Endometrial microvascular endothelial cells (primary cell): Measurements from ENCODE around the gene DCBLD2. TPM values are rescaled to one million over a fixed set of nuclear protein-coding genes. Genes with fewer than 3 reads are reported as not detected.

Experiments
- in situ Hi-C: cut with HindIII; loops from 2 replicates; pipeline ENCODE4 v1.10.0; 2017; ENCODE audit warnings: low sequenced_read_pairs, low pct_unique_long_range_greater_than_20kb; ENCODE audit errors: inconsistent ontology term
- total RNA-seq: library from RNA; depleted of rRNA; stranded (reverse); fragments of >200 nt; gene quantifications from one replicate; pipeline ENCODE4 v1.2.3, GENCODE V29; 2015; ENCODE audit errors: inconsistent ontology term

The DCBLD2 gene
- total RNA-seq, 1 donor from 2014 or later = 62.4 TPM

DNA sequence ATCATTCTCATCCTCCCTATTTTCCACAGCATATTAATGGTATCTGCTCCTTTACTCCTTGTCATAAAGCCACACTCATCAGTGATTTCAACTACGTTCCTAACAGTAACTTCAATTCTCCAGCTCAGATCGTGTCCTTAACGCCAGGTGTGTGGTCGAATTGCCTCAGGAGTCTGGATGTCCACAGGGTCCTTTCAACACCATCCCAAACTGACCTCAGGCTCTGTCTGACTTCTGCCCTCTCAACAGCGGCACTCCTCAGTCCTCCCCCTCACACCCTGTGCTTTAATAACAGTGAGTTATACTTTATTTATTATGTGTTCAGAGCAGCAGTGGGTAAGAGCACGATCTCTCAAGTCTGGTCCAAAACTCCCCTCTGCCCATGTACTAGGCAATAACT, 95.9 kb downstream of the DCBLD2 start:
- in situ Hi-C loops = no loop called here

DNA sequence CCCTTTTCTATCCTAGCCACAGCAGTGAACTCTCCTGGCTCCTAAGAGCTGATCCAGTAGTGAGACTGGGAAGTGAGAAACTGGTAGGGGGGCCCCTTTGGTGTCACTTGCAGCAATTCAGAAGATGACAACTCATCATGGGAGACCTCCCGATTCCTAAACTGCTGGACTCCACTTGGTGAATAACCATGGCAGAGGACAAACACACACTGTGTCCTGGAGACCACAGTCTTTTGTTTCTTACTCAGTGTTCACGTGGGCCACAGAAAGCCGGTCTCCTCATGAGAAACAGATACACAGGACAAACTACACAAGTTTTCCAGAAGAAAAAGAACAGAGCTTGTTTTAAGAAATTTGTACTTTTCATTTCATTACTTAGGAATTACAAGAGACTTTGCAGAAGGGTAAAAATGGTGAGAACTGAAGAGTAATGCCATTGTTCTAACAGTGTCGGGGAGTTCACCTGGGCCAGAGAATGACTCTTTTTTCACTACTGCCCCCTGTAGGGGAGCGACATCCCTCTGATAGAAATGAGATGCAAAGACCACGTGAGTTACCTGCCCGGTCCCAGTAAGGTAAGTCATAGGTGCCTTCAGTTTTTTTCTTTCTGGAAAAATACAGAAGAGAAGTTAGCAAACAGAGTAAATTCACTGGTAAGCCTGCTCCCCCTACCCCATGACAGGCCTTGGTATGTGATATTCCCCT, 100.3 kb downstream of the DCBLD2 start:
- in situ Hi-C loops = no loop called here

DNA sequence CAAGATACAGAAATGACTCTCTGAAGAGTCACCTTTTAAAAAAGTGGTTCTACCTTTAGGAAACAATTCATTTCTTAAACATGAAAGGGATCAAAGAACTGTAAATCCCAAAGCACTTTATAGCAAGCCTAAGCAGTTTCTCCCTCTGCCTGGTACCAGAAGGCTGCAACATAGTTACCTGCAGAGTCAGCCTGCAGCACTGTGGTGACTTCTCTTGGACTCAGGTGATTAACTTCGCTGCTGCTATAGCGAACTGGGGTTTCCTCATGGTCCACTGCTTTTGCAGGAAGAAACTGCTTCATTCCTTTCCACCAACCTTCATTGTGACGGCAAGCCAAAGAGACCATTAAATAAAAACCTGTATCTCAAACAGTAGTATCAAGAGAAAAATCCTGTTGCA, 101.1 kb downstream of the DCBLD2 start:
- in situ Hi-C loops = no loop called here

DNA sequence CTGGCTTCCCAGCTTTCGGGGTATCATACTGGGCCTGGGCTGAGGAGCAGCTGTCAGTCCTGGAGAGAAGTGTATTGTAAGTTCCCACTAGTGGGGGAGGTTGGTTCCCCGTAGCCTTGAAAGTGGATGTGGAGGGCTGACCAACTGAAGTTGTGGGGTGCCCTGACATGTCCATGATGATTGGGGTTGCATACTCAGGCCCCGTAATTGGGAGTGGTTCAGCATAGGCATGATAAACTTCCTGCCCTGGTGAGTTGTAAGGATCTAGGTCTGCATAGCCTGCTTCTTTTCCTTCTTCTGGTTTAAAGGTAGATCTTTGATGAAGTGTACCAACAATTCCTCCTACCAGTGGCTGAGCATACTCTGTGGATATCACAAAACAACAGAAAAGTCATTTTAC, 102.0 kb downstream of the DCBLD2 start:
- in situ Hi-C loops = loop anchor here (10.0 to 25.0 kb wide), 2 partner anchors 95 to 187 kb away; no protein-coding TSS in a partner anchor

DNA sequence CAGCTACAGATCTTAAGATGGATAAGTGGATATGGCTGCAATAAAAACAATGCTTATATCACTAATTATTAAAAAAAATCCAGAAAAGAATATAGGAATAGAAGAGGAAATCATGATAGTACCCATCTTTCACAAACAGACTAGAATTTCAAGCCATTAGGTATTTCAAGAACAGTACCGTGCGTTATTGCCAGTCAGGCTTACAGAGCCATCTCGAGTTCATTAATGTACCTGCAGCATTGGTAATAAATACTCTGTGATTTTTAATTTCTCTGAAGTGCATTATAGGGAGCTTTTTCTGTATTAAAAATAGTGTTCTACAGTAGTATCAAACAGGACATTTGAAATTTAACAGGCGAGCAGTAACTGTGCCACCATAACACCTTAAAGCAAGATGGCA, 102.7 kb downstream of the DCBLD2 start:
- in situ Hi-C loops = loop anchor here (10.0 to 25.0 kb wide), 2 partner anchors 94 to 187 kb away; no protein-coding TSS in a partner anchor

DNA sequence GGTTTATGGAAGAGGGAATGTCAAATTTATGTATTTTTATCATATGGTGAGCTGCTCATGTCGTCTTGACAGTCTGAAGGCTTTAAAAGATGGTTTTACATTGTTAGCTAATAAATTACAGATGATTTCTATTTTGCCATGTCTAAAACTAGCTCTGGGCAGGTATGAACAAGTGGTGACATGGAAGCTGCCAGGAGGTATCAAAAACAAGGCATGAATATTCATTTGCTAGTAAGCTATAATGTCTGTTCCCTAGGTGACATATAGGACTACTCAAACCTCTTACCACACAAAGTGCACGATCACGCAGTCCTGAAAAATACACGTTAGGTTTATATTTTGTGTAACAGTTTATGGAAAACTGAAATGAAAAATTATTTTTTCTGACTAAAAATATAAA, 103.6 kb downstream of the DCBLD2 start:
- in situ Hi-C loops = loop anchor here (10.0 to 25.0 kb wide), 2 partner anchors 93 to 186 kb away; no protein-coding TSS in a partner anchor

DNA sequence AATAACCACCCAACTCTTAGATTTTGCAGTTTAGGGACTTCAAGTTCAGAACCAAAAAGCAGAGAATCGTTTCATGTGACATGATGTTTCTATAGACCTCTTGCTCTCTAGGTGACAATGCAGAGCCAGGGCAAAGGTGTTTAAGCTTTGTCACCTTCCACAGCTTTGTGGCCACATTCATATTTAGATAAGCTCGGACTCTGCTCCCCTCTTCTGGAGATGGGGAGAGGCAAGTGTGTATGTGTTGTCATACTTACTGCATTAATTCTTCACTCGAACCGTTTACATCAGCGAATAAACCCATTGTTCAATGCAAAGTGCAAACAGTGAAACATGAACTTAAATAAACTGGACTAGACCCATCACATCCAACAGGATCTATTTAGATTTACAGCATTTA, 105.2 kb downstream of the DCBLD2 start:
- in situ Hi-C loops = loop anchor here (10.0 to 25.0 kb wide), 2 partner anchors 92 to 184 kb away; no protein-coding TSS in a partner anchor

DNA sequence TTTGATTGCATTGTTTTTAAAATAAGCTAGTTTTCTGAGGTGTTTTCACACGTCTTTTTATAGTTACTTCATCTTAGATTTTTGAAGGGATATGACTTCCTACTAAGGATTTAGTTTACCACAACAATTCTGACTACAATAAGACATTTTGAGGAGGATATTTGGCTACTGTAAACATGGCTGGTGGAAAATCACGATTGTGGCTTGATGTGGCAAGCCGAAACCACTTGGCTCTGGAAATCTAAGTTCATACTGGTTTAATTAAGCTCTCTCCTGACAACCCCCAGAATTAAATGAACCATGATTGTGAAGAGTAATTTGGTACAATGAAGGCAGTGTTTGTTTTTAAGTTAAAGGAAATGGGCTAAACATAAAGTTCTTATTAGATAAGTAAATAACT, 107.5 kb downstream of the DCBLD2 start:
- in situ Hi-C loops = loop anchor here (10.0 to 25.0 kb wide), 2 partner anchors 89 to 182 kb away; no protein-coding TSS in a partner anchor

DNA sequence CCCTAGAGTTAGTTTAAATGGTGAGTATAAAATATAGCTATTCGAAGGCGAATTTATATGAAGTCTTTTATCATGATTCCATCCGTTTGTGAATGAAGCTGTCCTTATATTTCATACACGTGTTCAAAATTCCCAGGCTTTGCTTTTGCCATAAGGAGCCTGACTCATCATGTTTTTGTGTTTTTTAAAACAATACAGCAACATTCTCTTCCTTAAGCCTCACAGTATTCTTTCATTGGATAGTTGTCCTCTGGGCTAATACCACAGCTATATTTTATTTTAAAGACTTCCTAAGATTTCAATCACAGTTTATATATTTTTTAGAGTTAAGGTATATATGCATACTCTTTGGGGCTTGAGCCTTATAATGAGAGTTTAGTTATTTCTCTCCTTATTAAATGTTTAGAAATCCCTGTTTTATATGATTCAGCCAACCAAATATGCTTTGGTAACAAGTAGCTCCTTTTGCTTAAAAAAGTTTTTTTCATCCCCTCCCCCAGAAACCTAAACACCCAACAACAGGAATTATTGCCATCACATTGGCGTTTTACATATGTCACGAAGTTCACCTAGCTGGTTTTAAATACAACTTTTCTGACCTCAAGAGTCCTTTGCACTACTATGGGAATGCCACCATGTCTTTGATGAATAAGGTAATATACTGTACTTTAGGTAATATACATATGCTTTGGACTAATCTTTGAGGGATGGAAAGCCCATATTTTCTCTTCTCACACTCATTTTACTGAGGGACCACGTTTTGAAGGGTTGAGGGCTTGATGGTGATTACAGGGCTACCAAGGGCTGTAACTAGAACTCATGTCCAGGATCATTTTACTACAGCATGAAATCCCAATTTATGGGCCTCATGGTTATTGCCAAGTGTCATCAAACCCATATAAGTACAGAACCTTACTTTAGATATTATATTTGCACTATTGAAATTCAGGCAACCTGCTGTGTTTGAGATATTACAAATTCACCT, 109.9 kb downstream of the DCBLD2 start:
- in situ Hi-C loops = loop anchor here (10.0 to 25.0 kb wide), 2 partner anchors 87 to 179 kb away; no protein-coding TSS in a partner anchor

DNA sequence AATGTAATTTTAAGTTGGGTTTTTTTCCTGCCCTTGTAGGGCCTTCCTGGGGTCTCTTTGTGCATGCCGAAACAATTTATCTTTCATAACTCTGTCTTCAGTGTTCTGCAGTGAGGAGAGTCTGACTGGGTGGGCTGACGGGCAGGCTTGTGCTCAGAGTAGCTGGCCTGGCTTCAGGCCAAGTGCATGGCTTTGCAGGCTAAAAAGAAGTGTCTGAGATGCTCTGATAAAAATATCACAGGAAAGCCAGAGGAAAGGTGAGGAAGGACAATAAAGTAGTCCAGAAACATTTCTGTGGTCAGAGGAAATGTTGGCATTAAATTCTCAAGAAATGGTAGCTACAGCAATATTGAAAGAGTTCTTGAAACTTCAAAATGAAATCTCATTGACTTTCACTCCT, 112.8 kb downstream of the DCBLD2 start:
- in situ Hi-C loops = loop anchor here (25.0 kb wide), 1 partner anchor 176 kb away; no protein-coding TSS in a partner anchor

DNA sequence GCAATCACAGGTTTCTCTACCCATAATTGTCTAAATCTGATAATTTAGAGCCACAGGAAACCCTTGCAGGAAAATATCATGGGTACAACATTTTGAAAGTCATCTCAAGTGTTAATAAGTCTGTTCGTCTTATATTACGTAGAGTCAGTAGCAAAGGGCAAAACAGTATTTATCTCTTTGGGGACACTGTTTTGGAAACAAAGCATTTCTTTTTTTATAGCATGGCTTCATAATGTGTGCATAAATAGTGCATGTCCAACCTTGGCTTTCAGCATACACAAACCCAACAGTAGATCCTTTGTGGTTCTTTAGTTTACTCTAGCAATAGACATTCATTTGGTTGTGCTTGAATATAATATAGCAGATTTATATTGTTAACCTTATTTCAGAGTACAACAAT, 114.3 kb downstream of the DCBLD2 start:
- in situ Hi-C loops = loop anchor here (25.0 kb wide), 1 partner anchor 175 kb away; no protein-coding TSS in a partner anchor

DNA sequence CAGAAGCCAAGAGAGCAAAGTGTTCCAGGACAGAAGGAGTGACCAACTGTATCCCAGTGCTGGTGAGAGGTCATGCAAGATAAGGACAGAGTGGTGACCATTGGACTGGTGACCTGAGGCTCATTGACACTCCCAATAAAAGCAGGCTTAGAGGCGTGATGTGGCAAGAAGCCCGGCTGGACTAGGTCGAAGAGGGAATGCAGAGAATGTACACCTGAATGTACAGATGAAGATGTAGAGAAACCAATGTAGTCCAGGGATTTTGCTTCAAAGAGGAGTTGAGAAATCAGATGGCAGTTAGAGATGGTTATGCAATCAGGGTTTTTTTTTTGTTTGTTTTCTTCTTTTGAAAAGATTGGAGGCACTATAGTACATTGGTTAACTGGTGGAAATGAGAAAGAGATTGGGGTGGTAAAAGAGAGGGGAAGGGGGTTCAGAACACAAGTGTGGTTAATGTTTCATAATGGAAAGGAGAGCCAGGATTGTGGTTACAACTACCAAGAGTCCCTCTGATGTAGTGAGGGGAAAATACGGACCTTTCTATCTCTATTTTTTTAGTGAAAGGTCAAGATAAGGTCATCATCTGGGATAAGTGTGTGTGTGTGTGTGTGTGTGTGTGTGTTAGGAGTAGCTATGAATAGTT, 115.0 kb downstream of the DCBLD2 start:
- in situ Hi-C loops = loop anchor here (25.0 kb wide), 1 partner anchor 174 kb away; no protein-coding TSS in a partner anchor

DNA sequence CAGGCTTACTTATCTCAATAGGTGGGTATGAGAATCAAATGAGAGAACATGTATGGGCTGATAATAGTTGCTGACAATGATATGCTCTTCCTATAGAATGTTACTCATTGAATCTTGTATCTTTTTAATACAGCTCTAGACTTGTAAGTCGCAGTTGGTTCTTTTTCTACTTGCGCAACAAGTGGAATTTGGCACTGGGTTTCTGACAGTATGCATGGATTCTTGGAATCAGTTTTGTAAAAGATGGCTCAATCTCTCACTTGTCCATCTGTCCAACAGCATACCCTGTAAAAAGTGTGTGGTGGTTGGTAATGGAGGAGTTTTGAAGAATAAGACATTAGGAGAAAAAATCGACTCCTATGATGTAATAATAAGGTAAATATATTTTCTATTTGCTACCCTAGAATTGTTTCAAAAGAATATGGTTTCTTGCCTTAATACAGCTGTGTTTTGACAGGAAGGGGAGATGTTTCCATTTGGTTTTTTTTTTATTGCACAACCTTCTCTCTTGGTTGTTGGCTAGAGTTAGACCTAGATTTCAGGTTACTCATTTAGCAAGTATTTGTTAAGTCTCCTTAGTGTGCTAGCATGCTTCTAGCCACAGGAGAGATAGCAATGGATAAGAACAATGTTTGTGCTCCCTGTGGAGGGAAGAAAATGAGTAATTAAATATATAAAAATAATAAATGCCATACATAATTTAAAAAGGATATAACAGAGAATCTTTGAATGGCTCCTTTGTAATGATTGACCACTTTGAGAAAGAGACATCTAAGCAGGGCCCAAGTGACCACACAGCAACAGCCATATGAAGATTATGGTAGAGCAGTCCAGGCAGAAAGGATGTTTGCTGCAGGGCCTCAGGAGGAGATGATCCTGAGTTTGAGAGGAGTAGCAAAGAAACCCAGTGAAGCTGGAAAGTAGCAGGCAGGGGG, 116.6 kb downstream of the DCBLD2 start:
- in situ Hi-C loops = loop anchor here (25.0 kb wide), 1 partner anchor 173 kb away; no protein-coding TSS in a partner anchor

DNA sequence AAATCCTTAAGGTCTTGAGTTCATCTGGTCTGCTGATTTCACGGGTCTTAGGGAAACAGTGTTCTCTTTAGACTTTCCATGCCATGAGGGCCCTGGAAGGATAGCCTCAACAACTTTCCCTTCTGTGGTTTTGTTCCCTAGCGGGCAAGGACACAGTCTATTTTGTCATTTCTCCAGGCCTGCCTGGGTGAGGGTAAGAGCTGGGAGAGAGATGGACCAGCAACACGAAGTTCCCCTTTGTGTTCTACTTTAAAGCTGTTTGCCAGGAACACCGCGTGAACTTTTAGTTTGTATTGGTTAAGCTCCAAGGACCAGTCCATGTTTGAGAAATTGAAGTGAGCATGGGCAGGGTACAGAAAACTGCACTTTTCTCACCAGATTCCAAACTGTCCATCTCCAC, 117.5 kb downstream of the DCBLD2 start:
- in situ Hi-C loops = loop anchor here (25.0 kb wide), 1 partner anchor 172 kb away; no protein-coding TSS in a partner anchor

DNA sequence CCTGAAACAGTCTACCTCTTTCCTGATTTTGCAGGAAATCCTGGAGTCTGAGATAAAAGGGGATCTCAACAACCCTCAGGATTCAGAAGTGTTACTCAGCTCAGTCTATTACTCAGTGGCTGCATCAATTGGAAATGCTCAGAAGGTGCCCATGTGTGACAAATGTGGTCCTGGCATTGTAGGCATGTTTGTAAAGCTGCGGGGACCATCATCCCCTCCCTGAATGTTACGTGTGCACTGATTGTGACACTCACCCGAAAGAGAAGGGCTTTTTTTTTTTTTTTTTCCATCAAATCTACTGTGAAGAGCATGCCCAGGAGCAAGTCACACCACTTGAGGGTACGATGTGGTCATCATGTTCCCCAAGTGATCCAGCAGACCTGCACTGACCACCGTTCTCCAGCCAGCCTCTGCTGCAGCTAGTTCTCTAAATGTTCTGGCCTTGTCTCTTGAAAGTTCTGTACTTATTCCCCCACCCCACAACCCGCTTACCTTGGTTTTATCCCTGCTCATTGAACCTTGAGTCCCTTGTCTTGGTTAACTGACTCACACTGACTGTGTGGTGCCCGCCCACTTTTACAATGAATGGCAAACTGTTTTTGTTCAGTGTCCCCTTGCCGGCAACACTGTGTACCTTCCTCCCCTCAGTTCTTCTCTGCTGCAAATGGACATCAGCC, 118.5 kb downstream of the DCBLD2 start:
- in situ Hi-C loops = loop anchor here (25.0 kb wide), 1 partner anchor 171 kb away; no protein-coding TSS in a partner anchor

DNA sequence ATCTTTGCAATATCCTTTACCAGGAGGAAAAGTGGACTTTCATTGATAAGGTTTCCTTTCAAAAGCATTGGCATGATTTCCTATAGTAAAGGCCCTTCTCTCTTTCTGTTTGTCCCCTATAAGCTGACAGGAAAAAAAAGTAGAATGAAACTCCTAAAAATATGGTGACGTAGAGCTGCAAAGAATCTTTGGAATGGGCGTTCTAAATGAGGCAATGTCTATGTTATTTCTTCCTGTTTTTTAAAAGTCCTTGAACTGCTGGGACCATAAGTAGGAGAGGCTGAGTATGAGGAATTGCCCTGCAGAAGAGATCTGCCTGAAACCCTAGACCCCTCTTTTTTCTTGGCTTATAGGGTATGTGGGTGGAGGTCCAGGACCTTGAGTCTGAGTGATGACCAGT, 121.2 kb downstream of the DCBLD2 start:
- in situ Hi-C loops = loop anchor here (25.0 kb wide), 1 partner anchor 168 kb away; no protein-coding TSS in a partner anchor
